Measurements from ENCODE around the gene LRTM2.

The LRTM2 gene

GRCh38 chr12:1881936-1882335 is 61.6 kb downstream of the LRTM2 start:
- H3K36me3 ChIP-seq (ENCODE audit: insufficient read depth, low read length) = no peaks in the 10 kb centered on the region

GRCh38 chr12:1882405-1882804 is 62.0 kb downstream of the LRTM2 start:
- H3K4me1 ChIP-seq (ENCODE audit: insufficient read depth, low read length, poor library complexity, severe bottlenecking) = no peaks in the 10 kb centered on the region
- TF ChIP-seq, protein P1, sequence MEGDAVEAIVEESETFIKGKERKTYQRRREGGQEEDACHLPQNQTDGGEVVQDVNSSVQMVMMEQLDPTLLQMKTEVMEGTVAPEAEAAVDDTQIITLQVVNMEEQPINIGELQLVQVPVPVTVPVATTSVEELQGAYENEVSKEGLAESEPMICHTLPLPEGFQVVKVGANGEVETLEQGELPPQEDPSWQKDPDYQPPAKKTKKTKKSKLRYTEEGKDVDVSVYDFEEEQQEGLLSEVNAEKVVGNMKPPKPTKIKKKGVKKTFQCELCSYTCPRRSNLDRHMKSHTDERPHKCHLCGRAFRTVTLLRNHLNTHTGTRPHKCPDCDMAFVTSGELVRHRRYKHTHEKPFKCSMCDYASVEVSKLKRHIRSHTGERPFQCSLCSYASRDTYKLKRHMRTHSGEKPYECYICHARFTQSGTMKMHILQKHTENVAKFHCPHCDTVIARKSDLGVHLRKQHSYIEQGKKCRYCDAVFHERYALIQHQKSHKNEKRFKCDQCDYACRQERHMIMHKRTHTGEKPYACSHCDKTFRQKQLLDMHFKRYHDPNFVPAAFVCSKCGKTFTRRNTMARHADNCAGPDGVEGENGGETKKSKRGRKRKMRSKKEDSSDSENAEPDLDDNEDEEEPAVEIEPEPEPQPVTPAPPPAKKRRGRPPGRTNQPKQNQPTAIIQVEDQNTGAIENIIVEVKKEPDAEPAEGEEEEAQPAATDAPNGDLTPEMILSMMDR (conservative IDR thresholded peaks at IDR 0.05; ENCODE audit: low read length) = no peak
- TF ChIP-seq EZH2phosphoT487 (IDR thresholded peaks at IDR 0.05; ENCODE audit: borderline replicate concordance) = no peak
- no peaks in the 10 kb centered on the region for H3K9me3 ChIP-seq (ENCODE audit: insufficient read depth, low read depth, low read length)
- H4K20me1 ChIP-seq (ENCODE audit: insufficient read depth, low read length, poor library complexity, severe bottlenecking) = no peaks in the 10 kb centered on the region
- no peaks in the 10 kb centered on the region for H3F3A ChIP-seq (ENCODE audit: low read depth)
- no peaks in the 10 kb centered on the region for H3K27me3 ChIP-seq (ENCODE audit: insufficient read depth, low read length, poor library complexity, severe bottlenecking)
- H2AFZ ChIP-seq (ENCODE audit: low read length) = no peak overlapping the region
- no peak overlapping the region for H3K4me3 ChIP-seq (ENCODE audit: low read length, poor library complexity, severe bottlenecking)
- no peak overlapping the region for H3K4me2 ChIP-seq (ENCODE audit: low read depth, low read length, poor library complexity, severe bottlenecking)
- no peaks in the 10 kb centered on the region for H3K36me3 ChIP-seq (ENCODE audit: insufficient read depth, low read length)
- no peak overlapping the region for H3K9ac ChIP-seq (ENCODE audit: low read depth, low read length, poor library complexity, severe bottlenecking)
- no peaks in the 10 kb centered on the region for H3K9me2 ChIP-seq (replicated peaks; ENCODE audit: low read depth, low read length)
- no peaks in the 10 kb centered on the region for H3K79me2 ChIP-seq (ENCODE audit: insufficient read depth, low read length)

More at GRCh38 chr12:1881936-1882335, 61.6 kb downstream of the LRTM2 start:
- H3K79me2 ChIP-seq (ENCODE audit: insufficient read depth, low read length) = no peaks in the 10 kb centered on the region
- H4K20me1 ChIP-seq (ENCODE audit: insufficient read depth, low read length, poor library complexity, severe bottlenecking) = no peaks in the 10 kb centered on the region
- TF ChIP-seq, protein P1 (conservative IDR thresholded peaks at IDR 0.05; ENCODE audit: low read length) = no peak
- TF ChIP-seq EZH2phosphoT487 (IDR thresholded peaks at IDR 0.05; ENCODE audit: borderline replicate concordance) = no peak
- no peak overlapping the region for H3K4me3 ChIP-seq (ENCODE audit: low read length, poor library complexity, severe bottlenecking)
- no peak overlapping the region for H2AFZ ChIP-seq (ENCODE audit: low read length)
- H3K9me2 ChIP-seq (replicated peaks; ENCODE audit: low read depth, low read length) = no peaks in the 10 kb centered on the region
- H3K27me3 ChIP-seq (ENCODE audit: insufficient read depth, low read length, poor library complexity, severe bottlenecking) = no peaks in the 10 kb centered on the region
- H3K4me2 ChIP-seq (ENCODE audit: low read depth, low read length, poor library complexity, severe bottlenecking) = no peak overlapping the region
- H3K9me3 ChIP-seq (ENCODE audit: insufficient read depth, low read depth, low read length) = no peaks in the 10 kb centered on the region
- H3K9ac ChIP-seq (ENCODE audit: low read depth, low read length, poor library complexity, severe bottlenecking) = no peak overlapping the region
- H3K4me1 ChIP-seq (ENCODE audit: insufficient read depth, low read length, poor library complexity, severe bottlenecking) = no peaks in the 10 kb centered on the region
- H3F3A ChIP-seq (ENCODE audit: low read depth) = no peaks in the 10 kb centered on the region

DNA sequence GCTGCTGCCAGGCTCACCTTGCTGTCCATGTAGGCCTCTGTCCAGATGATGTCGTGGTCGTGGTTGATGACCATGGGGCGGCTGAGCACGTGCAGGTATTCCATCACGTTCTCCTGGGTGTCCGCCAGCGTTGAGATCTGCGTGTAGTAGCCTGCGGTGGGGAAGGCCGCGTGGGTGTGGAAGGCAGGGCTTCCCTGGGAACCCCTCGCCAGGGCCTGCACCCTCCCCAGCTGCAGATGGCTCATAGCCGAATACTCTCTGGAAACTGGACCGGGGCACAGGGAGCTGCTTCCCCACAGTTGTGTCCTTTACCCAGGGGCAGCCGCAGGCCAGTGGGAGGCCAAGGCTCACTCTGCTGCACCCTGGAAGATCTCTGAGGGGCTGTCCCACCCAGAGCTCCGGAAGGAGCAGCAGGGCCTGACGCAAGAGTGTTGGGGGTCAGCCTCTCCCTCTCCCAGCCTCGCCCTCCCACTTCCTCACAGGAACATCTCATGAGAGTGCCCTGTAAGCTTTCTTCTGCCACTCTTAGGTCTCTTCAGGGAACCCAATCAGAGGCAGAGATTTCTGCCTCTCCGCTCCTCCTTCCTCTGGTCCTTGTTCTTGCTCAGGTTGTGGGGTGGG is 62.6 kb downstream of the LRTM2 start:
- Histone ChIP-seq H3K4me1 (ENCODE audit: insufficient read depth, low read length, poor library complexity, severe bottlenecking) (no peaks in the 10 kb centered on the region), H3K27me3 (ENCODE audit: insufficient read depth, low read length, poor library complexity, severe bottlenecking) (no peaks in the 10 kb centered on the region), H3K79me2 (ENCODE audit: insufficient read depth, low read length) (no peaks in the 10 kb centered on the region), H3F3A (ENCODE audit: low read depth) (no peaks in the 10 kb centered on the region), H3K9me3 (ENCODE audit: insufficient read depth, low read depth, low read length) (no peaks in the 10 kb centered on the region), H4K20me1 (ENCODE audit: insufficient read depth, low read length, poor library complexity, severe bottlenecking) (no peaks in the 10 kb centered on the region), H3K4me3 (ENCODE audit: low read length, poor library complexity, severe bottlenecking) (no peak overlapping the region), H3K9ac (ENCODE audit: low read depth, low read length, poor library complexity, severe bottlenecking) (no peak overlapping the region), H3K36me3 (ENCODE audit: insufficient read depth, low read length) (no peaks in the 10 kb centered on the region), H3K9me2 (replicated peaks; ENCODE audit: low read depth, low read length) (no peaks in the 10 kb centered on the region), H3K4me2 (ENCODE audit: low read depth, low read length, poor library complexity, severe bottlenecking) (no peak overlapping the region), H2AFZ (ENCODE audit: low read length) (no peak overlapping the region)
- no peak for TF ChIP-seq EZH2phosphoT487 (IDR thresholded peaks at IDR 0.05; ENCODE audit: borderline replicate concordance)
- TF ChIP-seq, protein P1 (conservative IDR thresholded peaks at IDR 0.05; ENCODE audit: low read length) = no peak
